Endothelial cell of umbilical vein (primary cell): ENCODE data around the gene CMTM8. TPM values are rescaled to one million over a fixed set of nuclear protein-coding genes. Genes with fewer than 3 reads are reported as not detected.

Experiments
- BruUV-seq: library from RNA; stranded (reverse); fragments of 400-500 nt; replicated peaks from 2 replicates; lab custom pipeline; 2021; lab: Mats Ljungman, UMichigan
- CTCF ChIA-PET: fragments of 300-600, 350-600 bp; sonication (Branson Sonifier 250); formaldehyde crosslinking; loops from one replicate; lab custom pipeline; 2021; ENCODE audit warnings: antibody characterized with exemption, inconsistent platforms; lab: Charles Lee
- POLR2A ChIA-PET: fragments of 300-600, 350-600 bp; sonication (Branson Sonifier 250); formaldehyde crosslinking; loops from one replicate; lab custom pipeline; 2021; ENCODE audit warnings: antibody characterized with exemption, inconsistent platforms; lab: Charles Lee
- DNase-seq: peaks from one replicate; pipeline ENCODE4 v3.0.0-alpha.2; 2011; ENCODE audit warnings: low read depth, low spot score
- FAIRE-seq: peaks from 2 replicates; lab custom pipeline; 2011; peaks lifted over from hg19 to GRCh38; lab: Jason Lieb, UNC
- H2AFZ ChIP-seq: 2 replicates; pipeline ENCODE4 v1.6.0; 2012; ENCODE audit warnings: low read depth, low read length, control low read depth, inconsistent platforms
- H3K27ac ChIP-seq: 2 replicates; pipeline ENCODE4 v1.5.1; 2011; ENCODE audit warnings: low read depth, mild to moderate bottlenecking, control low read depth, low read length, moderate library complexity; ENCODE audit not compliant: insufficient read depth
- H3K27me3 ChIP-seq, 2 experiments: 2 replicates each; pipeline versions ENCODE4 v1.6.0 to v1.6.1; 2011; ENCODE audit warnings: low read length in 2 of 2, mixed read lengths in 1 of 2; ENCODE audit not compliant: control insufficient read depth in 2 of 2, insufficient read depth in 2 of 2
- H3K36me3 ChIP-seq, 2 experiments: 2 replicates in 1 of 2; 3 replicates in 1 of 2; pipeline ENCODE4 v1.5.1; 2011; ENCODE audit warnings: low read length in 2 of 2, mild to moderate bottlenecking in 1 of 2, moderate library complexity in 1 of 2; ENCODE audit not compliant: control insufficient read depth in 2 of 2, insufficient read depth in 2 of 2; ENCODE audit errors: extremely low read depth in 1 of 2
- H3K4me1 ChIP-seq: 3 replicates; pipeline ENCODE4 v1.5.1; 2011; ENCODE audit warnings: mild to moderate bottlenecking, low read length; ENCODE audit not compliant: control insufficient read depth, insufficient read depth; ENCODE audit errors: extremely low read depth
- H3K4me2 ChIP-seq: 2 replicates; pipeline ENCODE4 v1.6.1; 2011; ENCODE audit warnings: low read length, control low read depth, mixed read lengths; ENCODE audit not compliant: insufficient read depth
- H3K4me3 ChIP-seq, 3 experiments: fragments of 200-600 bp in 1 of 3; sonication (generic), shearing (Covaris generic) in 1 of 3; replicated peaks in 1 of 3; 2 replicates each; pipeline ENCODE4 v1.5.1; 2011 to 2016; ENCODE audit warnings: control low read depth in 3 of 3, low read length in 3 of 3, mild to moderate bottlenecking in 2 of 3, inconsistent platforms in 1 of 3, low read depth in 1 of 3, moderate library complexity in 1 of 3; ENCODE audit not compliant: insufficient read depth in 1 of 3
- H3K79me2 ChIP-seq: 2 replicates; pipeline ENCODE4 v1.6.0; 2012; ENCODE audit warnings: low read length, inconsistent platforms; ENCODE audit not compliant: control insufficient read depth, insufficient read depth
- H3K9ac ChIP-seq: replicated peaks from 2 replicates; pipeline ENCODE3; 2011; ENCODE audit warnings: low read length, control low read depth; ENCODE audit not compliant: insufficient read depth; ENCODE audit errors: extremely low read depth
- H3K9me1 ChIP-seq: replicated peaks from 3 replicates; pipeline ENCODE4 v1.6.0; 2011; ENCODE audit warnings: mild to moderate bottlenecking, low read length; ENCODE audit not compliant: control insufficient read depth, insufficient read depth; ENCODE audit errors: extremely low read depth
- H3K9me3 ChIP-seq: replicated peaks from 2 replicates; pipeline ENCODE4 v1.5.1; 2012; ENCODE audit warnings: low read length, inconsistent platforms; ENCODE audit not compliant: control insufficient read depth, insufficient read depth
- H4K20me1 ChIP-seq: replicated peaks from 2 replicates; pipeline ENCODE3; 2011; ENCODE audit warnings: mild to moderate bottlenecking, low read length; ENCODE audit not compliant: control insufficient read depth, insufficient read depth; ENCODE audit errors: extremely low read depth
- CTCF ChIP-seq, 2 donors: IDR thresholded peaks; 1 replicate in 1 of 2; 2 replicates in 1 of 2; pipeline ENCODE4 v1.5.1; 2011; ENCODE audit warnings: low read length in 2 of 2, mild to moderate bottlenecking in 2 of 2, moderate library complexity in 2 of 2, control low read depth in 1 of 2, inconsistent platforms in 1 of 2, low read depth in 1 of 2; ENCODE audit not compliant: insufficient read depth in 1 of 2; ENCODE audit errors: extremely low read depth in 1 of 2
- EZH2 ChIP-seq: IDR thresholded peaks from 2 replicates; pipeline ENCODE4 v1.6.1; 2012; ENCODE audit warnings: borderline replicate concordance, low read depth, mild to moderate bottlenecking, moderate library complexity, low read length, inconsistent platforms; ENCODE audit not compliant: severe bottlenecking
- FOS ChIP-seq: IDR thresholded peaks from 2 replicates; pipeline ENCODE4 v1.6.1; 2011; ENCODE audit warnings: mild to moderate bottlenecking, low read length, moderate library complexity, borderline replicate concordance; ENCODE audit not compliant: insufficient read depth
- GATA2 ChIP-seq: IDR thresholded peaks from 2 replicates; pipeline ENCODE4 v1.7.0; 2011; ENCODE audit warnings: low read depth, mild to moderate bottlenecking, moderate library complexity, mixed read lengths, low read length; ENCODE audit not compliant: insufficient read length, insufficient read depth
- JUN ChIP-seq: IDR thresholded peaks from 2 replicates; pipeline ENCODE4 v1.6.1; 2011; ENCODE audit warnings: borderline replicate concordance, low read depth; ENCODE audit not compliant: insufficient read length, insufficient read depth
- MYC ChIP-seq: IDR thresholded peaks from one replicate; pipeline ENCODE4 v1.6.1; 2011; ENCODE audit warnings: mild to moderate bottlenecking, low read depth, low read length
- POLR2A ChIP-seq: IDR thresholded peaks from 2 replicates; pipeline ENCODE4 v1.6.1; 2012; ENCODE audit warnings: low read depth, mild to moderate bottlenecking, control low read depth, low read length
- POLR2AphosphoS5 ChIP-seq: IDR thresholded peaks from 2 replicates; pipeline ENCODE4 v1.6.1; 2012; ENCODE audit warnings: low read depth, mild to moderate bottlenecking, control low read depth, low read length, moderate library complexity; ENCODE audit not compliant: insufficient read depth
- dilution Hi-C: fragments of 300-500 bp; cut with MboI; formaldehyde crosslinking; loops from one replicate; pipeline ENCODE4 v1.15.0; 2019; ENCODE audit warnings: low sequenced_read_pairs; ENCODE audit not compliant: extremely low pct_ligation_motif_present
- intact Hi-C: fragments of 100-400 bp; cut with micrococcal nuclease; formaldehyde crosslinking; loops from one replicate; pipeline ENCODE4 v1.10.0; 2022
- polyA plus RNA-seq, 4 experiments: library from polyadenylated mRNA; depleted of rRNA in 3 of 4; stranded (reverse) in 3 of 4; unstranded in 1 of 4; fragments of >200 nt; gene quantifications; 2 replicates each; pipeline versions ENCODE4 v1.2.1 to v1.2.3, GENCODE V29; 2011 to 2012; ENCODE audit warnings: missing spikeins in 1 of 4
- total RNA-seq: library from RNA; stranded (reverse); gene quantifications from 2 replicates; pipeline ENCODE4 v1.2.3, GENCODE V29; 2021
- TF ChIP-seq, protein P1 (sequence below): IDR thresholded peaks from 2 replicates; pipeline ENCODE4 v1.6.1; 2011; ENCODE audit not compliant: insufficient read depth, insufficient read length

Gene CMTM8
- total and polyA plus RNA-seq, 2 donors (not counting 3 experiments of a cell fraction or from before 2014, with no cell fraction given) = 7.3 to 11.9 TPM

DNA sequence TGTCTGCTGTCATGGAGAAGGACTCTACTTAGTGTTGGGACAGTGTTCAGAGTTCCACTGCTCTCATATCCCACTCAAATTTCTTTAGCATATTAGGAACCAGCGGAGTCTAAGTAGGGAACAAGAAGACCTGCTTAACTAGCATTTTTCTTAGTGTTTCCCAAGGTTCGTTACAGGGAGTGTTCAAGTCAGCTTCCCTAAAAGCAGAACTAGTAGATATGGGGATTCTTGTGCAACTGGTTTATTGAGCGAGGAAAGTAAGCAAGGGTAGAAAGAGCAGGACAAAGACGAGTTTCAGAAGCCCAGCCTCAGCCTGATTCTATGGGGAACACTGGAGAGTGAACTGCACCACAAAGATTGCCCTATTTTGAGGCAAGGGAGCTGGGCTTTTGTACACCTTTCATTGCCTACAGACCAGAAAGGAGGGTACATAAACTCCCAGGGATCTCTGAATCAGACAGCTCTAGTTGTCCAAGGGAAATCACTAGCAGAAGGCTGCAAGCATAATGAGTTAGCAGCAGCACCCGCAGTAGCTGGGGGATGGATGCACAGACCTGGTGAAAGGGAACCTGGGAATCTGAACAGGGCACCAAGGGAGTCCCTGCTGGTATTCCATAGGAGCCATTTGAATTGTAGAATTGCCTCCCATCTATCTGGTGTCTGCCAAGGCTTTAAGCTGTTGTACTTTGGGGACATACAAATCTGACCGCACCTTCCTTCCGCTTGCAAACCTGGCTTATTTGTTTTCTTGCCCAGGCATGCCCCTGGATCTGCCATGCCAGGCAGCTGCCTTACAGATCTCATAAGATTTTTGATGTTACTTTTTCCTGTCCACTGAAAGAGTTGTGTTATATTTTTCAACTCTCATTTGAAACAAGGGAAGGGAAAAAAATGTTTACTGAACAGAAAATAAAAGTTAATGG, 168.3 kb downstream of the CMTM8 start:
- Histone ChIP-seq H3K9me1 (no peaks in the 10 kb centered on the region), H3K4me1 (peaks cover 19% of the 10 kb centered on the region), H3K27me3 (no peaks in the 10 kb centered on the region), H3K4me3 (no peak overlapping the region), H3K36me3 (peaks cover 0 to 4% of the 10 kb centered on the region in 2 experiments), H4K20me1 (no peaks in the 10 kb centered on the region), H3K4me2 (no peak overlapping the region), H2AFZ (no peak overlapping the region), H3K27ac (no peak overlapping the region), H3K79me2 (peaks cover 74% of the 10 kb centered on the region), H3K9me3 (no peaks in the 10 kb centered on the region), H3K9ac (no peak overlapping the region)
- ChIA-PET POLR2A (no interaction called here), CTCF (interaction anchor here (1.3 to 2.4 kb wide), 2 partner anchors 8 to 61 kb away, joined by 4 to 11 read pairs; no protein-coding TSS in a partner anchor)
- FAIRE-seq = no peak
- TF ChIP-seq JUN (no peak), POLR2A (no peak), POLR2AphosphoS5 (no peak), EZH2 (no peak), CTCF (IDR thresholded peaks at IDR 0.05; ENCODE audit: extremely low read depth in 1 of 2, insufficient read depth in 1 of 2, low read depth in 1 of 2, low read length in 2 of 2) (no peak), FOS (no peak), GATA2 (no peak), MYC (no peak)
- TF ChIP-seq, protein P1, sequence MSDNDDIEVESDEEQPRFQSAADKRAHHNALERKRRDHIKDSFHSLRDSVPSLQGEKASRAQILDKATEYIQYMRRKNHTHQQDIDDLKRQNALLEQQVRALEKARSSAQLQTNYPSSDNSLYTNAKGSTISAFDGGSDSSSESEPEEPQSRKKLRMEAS = no peak
- DNase-seq = no peak
- intact Hi-C loops (no loop called here), dilution Hi-C loops (no loop called here)
- no TSS peak for BruUV-seq
